Adrenal gland (tissue), 5 donors: ENCODE data around the gene KIRREL3.

Source experiments
- CTCF ChIP-seq, 6 experiments: fragments of 450-650 bp in 4 of 6; fragments of 200-600 bp in 2 of 6; sonication (generic) in 1 of 6; IDR thresholded peaks; 1 replicate in 5 of 6; 2 replicates in 1 of 6; pipeline versions ENCODE4 v1.5.1 to v1.8.0; 2016 to 2021; ENCODE audit warnings: antibody characterized with exemption in 6 of 6, mild to moderate bottlenecking in 2 of 6, moderate library complexity in 1 of 6
- POLR2A ChIP-seq, 2 donors: fragments of 450-650 bp; IDR thresholded peaks; one replicate each; pipeline ENCODE4 v1.6.1; 2017; ENCODE audit warnings: antibody characterized with exemption in 2 of 2, mild to moderate bottlenecking in 2 of 2, moderate library complexity in 1 of 2
- donor health status: DM: no; HTN: no; CAD: no.

GRCh38 chr11:127018683-127019279 lies 18.2 kb upstream of the KIRREL3 start:
- TF ChIP-seq CTCF (IDR thresholded peaks at IDR 0.05) (no peak), POLR2A (IDR thresholded peaks at IDR 0.05) (no peak)
